ENCODE measurements around the gene TRPC4. TPM values are rescaled to one million over a fixed set of nuclear protein-coding genes. Genes with fewer than 3 reads are reported as not detected.

Gene TRPC4
- polyA plus RNA-seq, 2 of the 4 experiments (the other 2 are of a cell fraction): 0.04 to 0.05 TPM

DNA sequence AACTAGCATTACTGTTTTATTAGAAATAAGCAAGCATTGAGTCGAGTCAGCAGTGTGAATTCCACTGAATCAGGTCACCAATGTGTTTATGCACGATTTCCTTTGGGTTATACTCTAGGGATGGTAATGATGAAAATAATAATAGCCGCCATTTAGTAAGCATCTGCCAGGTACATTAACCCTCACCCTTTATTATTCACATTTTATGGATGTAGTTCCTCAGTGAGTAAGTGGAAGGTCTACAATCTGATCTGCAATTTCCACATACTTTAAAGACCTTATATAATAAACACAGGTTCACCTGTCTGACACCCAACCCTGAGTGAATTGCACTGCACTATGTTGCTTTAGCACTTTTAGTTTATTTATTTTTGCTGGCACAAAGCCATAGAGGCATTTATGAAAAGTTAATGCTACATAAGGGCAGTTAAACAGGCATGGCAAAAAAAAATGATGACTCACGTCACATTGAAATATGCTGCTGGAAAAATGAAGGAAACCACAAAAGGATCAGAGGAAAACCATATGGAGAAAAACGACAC, 122.4 kb downstream of the TRPC4 start:
- TF ChIP-seq FOSL2 (IDR thresholded peaks at IDR 0.05): no peak
- TF ChIP-seq FOSL2 (CRISPR knock-in tag; IDR thresholded peaks at IDR 0.05): peak; percentile 7; the same call in 1 of the 2 replicates
- TF ChIP-seq RCOR1 (IDR thresholded peaks at IDR 0.05; ENCODE audit: low read depth, low read length): no peak
- ATAC-seq (no peak), DNase-seq (ENCODE audit: low read depth in 1 of 2, low spot score in 1 of 2) (no peak), FAIRE-seq (no peak)
- H3K4me1 ChIP-seq: peaks cover 8% of the 10 kb centered on the region; the same call in 1 of the 3 replicates
- WGBS (ENCODE audit: missing lambda C conversion rate): 28% methylated on average over 5 of the region's 5 CpGs
- CTCF ChIA-PET: no interaction called here
- no peak overlapping the region; the same call in 2 of the 3 replicates for H3K4me2 ChIP-seq
- H3K4me3 ChIP-seq: no peak overlapping the region
- no peak overlapping the region for H3K27ac ChIP-seq
- POLR2A ChIA-PET: no interaction called here
- no peaks in the 10 kb centered on the region for H3K9me3 ChIP-seq

DNA sequence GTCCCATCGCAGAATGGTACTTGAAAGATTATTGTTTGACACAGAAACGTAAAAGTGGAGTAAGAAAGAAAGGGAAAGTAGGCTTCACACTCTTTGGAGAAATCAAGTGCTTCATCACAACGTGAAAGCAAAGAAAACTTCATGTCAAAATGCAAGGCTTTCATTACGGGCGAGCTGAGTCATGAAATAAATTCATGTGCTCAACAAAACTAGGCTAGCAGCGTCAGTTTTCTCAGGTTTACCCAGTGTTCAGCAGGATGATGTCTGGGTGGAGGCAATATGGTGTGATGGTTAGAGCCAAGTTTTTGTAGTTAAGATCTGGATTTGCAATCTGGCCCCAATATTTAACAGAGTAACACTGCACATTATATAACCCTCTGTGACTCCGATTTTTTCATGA, 128.0 kb downstream of the TRPC4 start:
- 25% methylated on average over 7 of the region's 7 CpGs for WGBS (ENCODE audit: missing lambda C conversion rate)
- DNase-seq (ENCODE audit: low read depth in 1 of 2, low spot score in 1 of 2) (no peak), ATAC-seq (no peak), FAIRE-seq (no peak)
- Histone ChIP-seq H3K27ac (no peak overlapping the region), H3K4me2 (no peak overlapping the region), H3K9me3 (no peaks in the 10 kb centered on the region), H3K4me3 (no peak overlapping the region), H3K4me1 (no peaks in the 10 kb centered on the region)
- ChIA-PET POLR2A (no interaction called here), CTCF (no interaction called here)
- TF ChIP-seq CBX8 (IDR thresholded peaks at IDR 0.05): no peak
- TF ChIP-seq SMC3 (IDR thresholded peaks at IDR 0.05): no peak
- TF ChIP-seq RFX5 (IDR thresholded peaks at IDR 0.05): no peak
- no peak for TF ChIP-seq NFE2L2 (conservative IDR thresholded peaks at IDR 0.05; ENCODE audit: low read length)
- TF ChIP-seq CHD4 (IDR thresholded peaks at IDR 0.05; ENCODE audit: borderline replicate concordance): no peak
- no peak for TF ChIP-seq TFCP2L1 (CRISPR knock-in tag; IDR thresholded peaks at IDR 0.05)
- no peak for TF ChIP-seq RAD21 (conservative IDR thresholded peaks at IDR 0.05 in 1 of 2, IDR thresholded peaks at IDR 0.05 in 1 of 2)
- no peak for TF ChIP-seq HOXB5 (CRISPR knock-in tag; IDR thresholded peaks at IDR 0.05)
- TF ChIP-seq CHD2 (IDR thresholded peaks at IDR 0.05; ENCODE audit: low read length, partially characterized antibody): no peak
- no peak for TF ChIP-seq POLR2A (IDR thresholded peaks at IDR 0.05; ENCODE audit: low read length)
- no peak for TF ChIP-seq TP53 (CRISPR knock-in tag; IDR thresholded peaks at IDR 0.05)
- TF ChIP-seq FOSL2 (IDR thresholded peaks at IDR 0.05): no peak
- no peak for TF ChIP-seq FOSL2 (CRISPR knock-in tag; IDR thresholded peaks at IDR 0.05)
- TF ChIP-seq BHLHE40 (IDR thresholded peaks at IDR 0.05; ENCODE audit: low read depth, low read length): no peak
- TF ChIP-seq, protein P1, sequence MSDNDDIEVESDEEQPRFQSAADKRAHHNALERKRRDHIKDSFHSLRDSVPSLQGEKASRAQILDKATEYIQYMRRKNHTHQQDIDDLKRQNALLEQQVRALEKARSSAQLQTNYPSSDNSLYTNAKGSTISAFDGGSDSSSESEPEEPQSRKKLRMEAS (IDR thresholded peaks at IDR 0.05): no peak
- no peak for TF ChIP-seq EP300 (IDR thresholded peaks at IDR 0.05)
- no peak for TF ChIP-seq FOXS1 (CRISPR knock-in tag; IDR thresholded peaks at IDR 0.05)
- no peak for TF ChIP-seq SREBF2 (IDR thresholded peaks at IDR 0.05)
- TF ChIP-seq, protein P2, sequence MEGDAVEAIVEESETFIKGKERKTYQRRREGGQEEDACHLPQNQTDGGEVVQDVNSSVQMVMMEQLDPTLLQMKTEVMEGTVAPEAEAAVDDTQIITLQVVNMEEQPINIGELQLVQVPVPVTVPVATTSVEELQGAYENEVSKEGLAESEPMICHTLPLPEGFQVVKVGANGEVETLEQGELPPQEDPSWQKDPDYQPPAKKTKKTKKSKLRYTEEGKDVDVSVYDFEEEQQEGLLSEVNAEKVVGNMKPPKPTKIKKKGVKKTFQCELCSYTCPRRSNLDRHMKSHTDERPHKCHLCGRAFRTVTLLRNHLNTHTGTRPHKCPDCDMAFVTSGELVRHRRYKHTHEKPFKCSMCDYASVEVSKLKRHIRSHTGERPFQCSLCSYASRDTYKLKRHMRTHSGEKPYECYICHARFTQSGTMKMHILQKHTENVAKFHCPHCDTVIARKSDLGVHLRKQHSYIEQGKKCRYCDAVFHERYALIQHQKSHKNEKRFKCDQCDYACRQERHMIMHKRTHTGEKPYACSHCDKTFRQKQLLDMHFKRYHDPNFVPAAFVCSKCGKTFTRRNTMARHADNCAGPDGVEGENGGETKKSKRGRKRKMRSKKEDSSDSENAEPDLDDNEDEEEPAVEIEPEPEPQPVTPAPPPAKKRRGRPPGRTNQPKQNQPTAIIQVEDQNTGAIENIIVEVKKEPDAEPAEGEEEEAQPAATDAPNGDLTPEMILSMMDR (IDR thresholded peaks at IDR 0.05): no peak

DNA sequence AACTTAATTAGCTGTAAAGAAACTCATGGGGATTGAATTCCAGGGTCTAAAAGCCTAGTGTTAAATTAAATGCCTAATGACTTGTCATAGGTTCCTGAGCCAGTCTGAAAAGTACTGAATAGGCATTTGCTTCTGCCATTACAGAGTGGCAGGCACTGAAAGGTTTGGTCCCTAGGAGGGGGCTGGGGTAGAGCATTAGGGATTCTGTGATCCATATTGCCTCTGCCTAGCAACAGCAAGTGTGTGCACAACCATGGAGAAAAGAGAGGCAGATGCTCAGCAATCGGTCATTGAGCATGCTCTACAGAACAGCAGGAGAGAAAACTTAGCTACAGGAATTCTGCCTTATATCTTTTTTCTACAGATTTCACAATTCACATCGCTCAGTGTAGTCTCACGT, 133.5 kb downstream of the TRPC4 start:
- POLR2A ChIA-PET: no interaction called here
- Histone ChIP-seq H3K4me3 (no peak overlapping the region), H3K9me3 (no peaks in the 10 kb centered on the region), H3K27ac (no peak overlapping the region), H3K4me2 (no peak overlapping the region), H3K4me1 (no peaks in the 10 kb centered on the region)
- ATAC-seq (no peak), DNase-seq (ENCODE audit: low read depth in 1 of 2, low spot score in 1 of 2) (no peak), FAIRE-seq (no peak)
- no peak for TF ChIP-seq KDM1A (IDR thresholded peaks at IDR 0.05; ENCODE audit: low read depth)
- TF ChIP-seq MYC (IDR thresholded peaks at IDR 0.05; ENCODE audit: borderline replicate concordance, low read length): no peak
- TF ChIP-seq, protein P3, sequence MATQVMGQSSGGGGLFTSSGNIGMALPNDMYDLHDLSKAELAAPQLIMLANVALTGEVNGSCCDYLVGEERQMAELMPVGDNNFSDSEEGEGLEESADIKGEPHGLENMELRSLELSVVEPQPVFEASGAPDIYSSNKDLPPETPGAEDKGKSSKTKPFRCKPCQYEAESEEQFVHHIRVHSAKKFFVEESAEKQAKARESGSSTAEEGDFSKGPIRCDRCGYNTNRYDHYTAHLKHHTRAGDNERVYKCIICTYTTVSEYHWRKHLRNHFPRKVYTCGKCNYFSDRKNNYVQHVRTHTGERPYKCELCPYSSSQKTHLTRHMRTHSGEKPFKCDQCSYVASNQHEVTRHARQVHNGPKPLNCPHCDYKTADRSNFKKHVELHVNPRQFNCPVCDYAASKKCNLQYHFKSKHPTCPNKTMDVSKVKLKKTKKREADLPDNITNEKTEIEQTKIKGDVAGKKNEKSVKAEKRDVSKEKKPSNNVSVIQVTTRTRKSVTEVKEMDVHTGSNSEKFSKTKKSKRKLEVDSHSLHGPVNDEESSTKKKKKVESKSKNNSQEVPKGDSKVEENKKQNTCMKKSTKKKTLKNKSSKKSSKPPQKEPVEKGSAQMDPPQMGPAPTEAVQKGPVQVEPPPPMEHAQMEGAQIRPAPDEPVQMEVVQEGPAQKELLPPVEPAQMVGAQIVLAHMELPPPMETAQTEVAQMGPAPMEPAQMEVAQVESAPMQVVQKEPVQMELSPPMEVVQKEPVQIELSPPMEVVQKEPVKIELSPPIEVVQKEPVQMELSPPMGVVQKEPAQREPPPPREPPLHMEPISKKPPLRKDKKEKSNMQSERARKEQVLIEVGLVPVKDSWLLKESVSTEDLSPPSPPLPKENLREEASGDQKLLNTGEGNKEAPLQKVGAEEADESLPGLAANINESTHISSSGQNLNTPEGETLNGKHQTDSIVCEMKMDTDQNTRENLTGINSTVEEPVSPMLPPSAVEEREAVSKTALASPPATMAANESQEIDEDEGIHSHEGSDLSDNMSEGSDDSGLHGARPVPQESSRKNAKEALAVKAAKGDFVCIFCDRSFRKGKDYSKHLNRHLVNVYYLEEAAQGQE (IDR thresholded peaks at IDR 0.05): no peak
- no peak for TF ChIP-seq CEBPB (IDR thresholded peaks at IDR 0.05)
- no peak for TF ChIP-seq RAD21 (conservative IDR thresholded peaks at IDR 0.05 in 1 of 2, IDR thresholded peaks at IDR 0.05 in 1 of 2)
- TF ChIP-seq SREBF2 (IDR thresholded peaks at IDR 0.05): no peak
- no peak for TF ChIP-seq TP53 (CRISPR knock-in tag; IDR thresholded peaks at IDR 0.05)
- no peak for TF ChIP-seq POLR2A (IDR thresholded peaks at IDR 0.05; ENCODE audit: low read length)
- TF ChIP-seq, protein P4, sequence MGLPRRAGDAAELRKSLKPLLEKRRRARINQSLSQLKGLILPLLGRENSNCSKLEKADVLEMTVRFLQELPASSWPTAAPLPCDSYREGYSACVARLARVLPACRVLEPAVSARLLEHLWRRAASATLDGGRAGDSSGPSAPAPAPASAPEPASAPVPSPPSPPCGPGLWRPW (IDR thresholded peaks at IDR 0.05): no peak
- no peak for TF ChIP-seq FOSL2 (IDR thresholded peaks at IDR 0.05)
- no peak for TF ChIP-seq FOSL2 (CRISPR knock-in tag; IDR thresholded peaks at IDR 0.05)
- TF ChIP-seq HDAC2 (IDR thresholded peaks at IDR 0.05): no peak
- no peak for TF ChIP-seq HOXB13 (CRISPR knock-in tag; IDR thresholded peaks at IDR 0.05; ENCODE audit: low read depth)
- no peak for TF ChIP-seq ZSCAN20 (CRISPR knock-in tag; IDR thresholded peaks at IDR 0.05)
- 52% methylated on average over 3 of the region's 3 CpGs for WGBS (ENCODE audit: missing lambda C conversion rate)
- CTCF ChIA-PET: no interaction called here

Measured in A549 (cell line).